Measurements from ENCODE around the gene COL15A1.

COL15A1 gene

GRCh38 chr9:99116003-99116411, 172.3 kb downstream of the COL15A1 start:
- DNase-seq = no peak

GRCh38 chr9:99118782-99119466, 175.2 kb downstream of the COL15A1 start:
- peak in 4 of 5 donors; percentile 18 to 85 (median 26) for DNase-seq

- DNase-seq = no peak
Measured at GRCh38 chr9:99119976-99120655, 176.4 kb downstream of the COL15A1 start.
